HG03439 (cell line): ENCODE results near the gene SECTM1.
"Not testable (repeated sequence)": the region's sequence is repeated elsewhere in the genome, so short reads cannot be mapped to it uniquely, and the experiment has no call there.

ENCODE experiments used
- ATAC-seq: cut with Tn5 transposase; IDR thresholded peaks from one replicate; pipeline ENCODE4 v1.9.1; 2021; ENCODE audit warnings: mild to moderate bottlenecking, moderate library complexity; ENCODE audit not compliant: unreplicated experiment

SECTM1 gene

DNA sequence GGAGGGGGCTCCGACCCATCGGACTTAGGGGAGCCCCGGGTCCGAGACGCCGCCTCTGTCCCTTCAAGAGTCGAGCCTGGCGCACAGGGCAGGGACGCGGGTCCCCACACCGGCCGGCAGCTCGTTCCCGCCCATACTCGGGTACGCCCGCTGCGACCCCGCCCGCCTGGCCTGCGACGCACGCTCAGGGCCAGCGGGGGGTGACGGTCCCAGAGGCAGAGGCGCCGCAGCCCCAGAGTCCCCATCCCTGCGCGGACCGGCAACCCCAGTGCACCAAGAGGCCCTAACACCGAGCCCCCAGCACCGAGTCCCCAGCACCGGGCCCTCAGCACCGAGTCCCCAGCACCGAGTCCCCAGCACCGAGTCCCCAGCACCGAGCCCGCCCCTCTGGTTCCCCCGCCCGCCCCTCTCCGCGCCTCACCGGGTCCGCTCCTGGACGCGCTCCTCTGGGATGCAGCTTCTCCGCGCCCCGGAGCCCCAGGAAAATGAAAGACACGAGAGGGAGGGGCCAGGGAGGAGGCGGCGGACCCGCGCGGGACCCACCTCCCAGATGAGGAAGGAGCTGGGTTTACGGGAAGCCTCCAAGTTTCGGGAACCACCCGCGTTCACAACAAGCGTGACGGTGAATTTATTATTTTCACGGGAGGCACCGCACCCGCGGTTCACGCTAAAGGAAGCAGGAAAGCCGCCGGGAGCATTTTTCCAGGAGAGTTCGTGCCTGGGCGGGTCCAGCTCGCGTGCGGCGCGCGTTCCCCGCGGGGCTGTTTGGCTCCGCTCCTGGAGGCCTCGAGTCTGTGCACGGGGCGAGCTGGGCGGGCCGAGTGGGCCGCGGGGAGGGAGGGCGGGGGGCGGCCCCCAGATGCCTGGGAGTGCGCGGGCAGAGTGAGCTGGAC is at the start of gene SECTM1:
Gene SECTM1 (minus strand): TSS at position 488 of the 893 bp plus-strand sequence. CDS start 6,526 bp downstream, outside the sequence.
- no peak for ATAC-seq

DNA sequence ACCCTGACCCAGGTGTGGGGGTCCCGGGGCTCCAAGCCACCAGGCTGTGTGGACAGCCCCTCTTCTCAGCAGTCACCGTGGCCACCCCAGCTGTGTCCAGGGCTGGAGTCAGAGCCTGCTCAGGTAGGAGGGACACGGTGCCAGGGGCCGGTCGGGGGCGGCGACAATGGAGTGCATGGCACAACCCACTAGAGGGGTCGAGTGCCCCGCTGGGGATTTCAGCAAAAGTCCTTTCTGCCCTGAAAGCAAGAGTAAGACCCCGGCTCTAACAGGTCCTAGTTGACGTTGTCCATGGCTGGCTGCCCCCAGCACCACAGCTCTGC is 49.3 kb upstream of the SECTM1 start:
- no peak for ATAC-seq

DNA sequence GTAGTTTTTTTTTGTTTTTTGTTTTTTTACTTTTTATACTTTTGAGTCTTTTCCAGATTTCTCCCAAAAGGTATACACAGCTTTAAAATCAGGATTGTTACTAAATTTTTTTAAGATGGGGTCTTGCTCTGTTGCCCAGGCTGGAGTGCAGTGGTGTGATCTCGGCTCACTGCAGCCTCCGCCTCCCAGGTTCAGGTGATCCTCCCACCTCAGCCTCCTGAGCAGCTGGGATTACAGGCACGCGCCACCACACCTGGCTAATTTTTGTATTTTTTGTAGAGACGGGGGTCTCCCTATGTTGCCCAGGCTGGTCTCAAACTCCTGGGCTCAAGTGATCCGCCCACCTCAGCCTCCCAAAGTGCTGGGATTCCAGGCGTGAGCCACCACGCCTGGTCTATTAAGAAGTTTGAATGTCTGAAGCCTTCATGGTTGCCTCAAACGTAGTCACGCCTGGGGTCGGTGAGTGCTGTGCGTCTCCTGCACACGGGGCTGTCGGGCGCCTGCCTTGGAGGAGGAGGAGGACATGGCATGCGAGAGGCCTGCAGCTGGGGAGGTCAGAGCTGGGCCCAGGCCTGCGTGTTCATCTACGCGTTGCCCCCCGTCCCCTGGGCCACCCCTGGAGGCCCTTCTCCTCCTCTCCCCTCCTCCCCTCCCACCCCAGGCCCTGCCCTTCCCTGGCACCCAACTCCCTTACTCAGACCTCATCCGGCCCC is 48.8 kb upstream of the SECTM1 start:
- ATAC-seq, result not testable (repeated sequence)

DNA sequence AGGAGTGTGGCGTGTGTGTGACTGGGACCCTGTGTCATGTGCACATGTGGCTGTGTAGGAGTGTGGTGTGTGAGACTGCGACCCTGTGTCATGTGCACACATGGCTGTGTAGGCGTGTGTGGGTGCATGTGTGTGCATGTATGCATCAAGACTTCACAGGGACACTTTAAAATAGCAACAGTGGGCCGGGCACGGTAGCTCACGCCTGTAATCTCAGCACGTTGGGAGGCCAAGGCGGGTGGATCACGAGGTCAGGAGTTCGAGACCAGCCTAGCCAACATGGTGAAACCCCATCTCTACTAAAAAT is 48.1 kb upstream of the SECTM1 start:
- not testable (repeated sequence) for ATAC-seq

DNA sequence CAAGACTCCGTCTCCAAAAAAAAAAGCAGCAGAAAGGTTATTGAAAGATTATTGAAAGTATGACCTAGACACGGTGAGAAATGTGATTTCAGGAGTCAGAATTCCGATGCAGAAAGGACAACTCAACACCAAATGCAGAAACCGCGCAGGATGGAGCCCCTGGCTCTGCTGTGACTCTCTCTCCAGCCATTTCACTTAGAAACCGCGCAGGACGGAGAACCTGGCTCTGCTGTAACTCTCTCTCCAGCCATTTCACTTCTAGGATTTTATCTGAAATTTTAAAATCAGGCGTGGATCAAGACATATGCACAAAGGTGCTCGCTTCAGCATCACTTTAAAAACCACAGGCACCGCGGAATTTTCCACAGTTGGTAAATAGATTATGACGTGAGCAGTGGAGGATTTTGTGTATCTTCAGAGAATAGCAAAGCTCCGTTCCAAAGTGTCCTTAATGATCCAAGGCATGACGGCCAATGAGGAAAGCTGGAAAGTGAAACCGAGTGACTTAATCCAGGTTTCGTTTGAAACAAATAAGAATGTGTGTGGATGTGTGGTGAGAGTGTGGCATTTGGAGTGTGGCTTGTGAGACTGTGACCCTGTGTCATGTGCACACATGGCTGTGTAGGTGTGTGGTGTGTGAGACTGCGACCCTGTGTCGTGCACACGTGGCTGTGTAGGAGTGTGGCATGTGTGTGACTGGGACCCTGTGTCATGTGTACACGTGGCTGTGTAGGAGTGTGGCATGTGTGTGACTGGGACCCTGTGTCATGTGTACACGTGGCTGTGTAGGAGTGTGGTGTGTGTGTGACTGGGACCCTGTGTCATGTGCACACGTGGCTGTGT is 47.5 kb upstream of the SECTM1 start:
- ATAC-seq, result no peak

DNA sequence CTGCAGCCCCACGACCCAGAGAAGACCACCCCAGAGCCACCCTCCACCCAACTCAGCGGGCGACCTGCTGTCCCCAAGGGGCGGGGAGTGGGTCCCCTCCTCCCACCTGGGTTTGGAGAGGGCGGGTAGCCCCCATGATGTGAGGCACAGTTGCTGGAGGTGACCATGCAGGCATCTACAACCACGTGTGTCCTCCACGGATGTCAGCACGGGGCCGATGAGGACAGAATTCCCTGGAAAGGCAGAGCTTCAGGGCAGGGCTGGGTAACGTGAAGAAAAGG is 45.1 kb upstream of the SECTM1 start:
- ATAC-seq, result no peak

DNA sequence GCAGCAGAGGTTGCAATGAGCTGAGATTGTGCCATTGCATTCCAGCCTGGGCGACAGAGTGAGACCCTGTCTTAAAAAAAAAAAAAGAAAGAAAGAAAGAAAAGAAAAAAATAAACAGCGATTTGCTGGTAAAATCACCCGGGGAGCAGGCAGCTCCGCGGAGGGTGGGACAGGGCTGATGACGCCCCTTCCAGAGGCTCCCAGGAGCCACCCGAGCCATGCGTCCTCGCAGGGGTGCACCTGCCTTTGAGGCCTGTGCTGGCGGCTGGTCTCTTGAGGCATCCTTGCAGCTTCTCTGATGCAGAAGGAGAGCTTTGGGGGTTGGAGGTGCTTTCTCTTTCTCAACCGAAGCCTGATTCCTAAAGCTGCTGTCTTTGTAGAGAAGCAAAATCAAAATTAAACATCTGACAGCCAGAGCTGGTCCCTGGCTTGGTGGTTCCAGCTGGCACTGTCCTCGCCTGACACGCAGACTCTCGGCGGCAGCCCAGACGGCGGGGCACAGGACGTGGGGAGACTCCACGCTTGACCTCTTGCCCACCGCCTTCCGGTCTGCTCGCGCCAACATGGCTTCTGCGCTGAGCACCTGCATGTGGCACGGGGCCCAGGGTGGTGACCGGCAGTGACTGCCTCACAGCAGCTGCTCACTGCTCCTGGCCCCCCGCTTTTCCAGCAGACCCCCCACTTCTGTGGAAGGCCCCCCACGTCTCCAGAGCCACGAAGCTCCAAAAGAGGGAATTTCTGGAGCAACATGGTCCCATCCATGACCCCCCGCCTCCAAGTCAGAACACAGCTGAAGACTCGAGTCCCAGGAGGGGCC is 44.6 kb upstream of the SECTM1 start:
- ATAC-seq, result no peak

DNA sequence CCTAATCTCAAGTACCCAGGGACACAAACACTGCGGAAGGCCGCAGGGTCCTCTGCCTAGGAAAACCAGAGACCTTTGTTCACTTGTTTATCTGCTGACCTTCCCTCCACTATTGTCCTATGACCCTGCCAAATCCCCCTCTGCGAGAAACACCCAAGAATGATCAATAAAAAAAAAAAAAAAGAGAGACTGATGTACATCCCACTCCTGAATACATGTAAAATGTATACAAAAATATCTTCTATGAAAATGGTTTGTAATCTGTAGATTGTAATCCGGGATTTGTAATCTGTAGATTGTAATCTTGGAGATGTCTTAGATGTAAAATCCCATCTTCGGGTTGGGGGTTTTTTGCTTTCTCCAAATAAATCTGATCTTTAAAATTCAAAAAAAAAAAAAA is 43.7 kb upstream of the SECTM1 start:
- not testable (repeated sequence) for ATAC-seq

DNA sequence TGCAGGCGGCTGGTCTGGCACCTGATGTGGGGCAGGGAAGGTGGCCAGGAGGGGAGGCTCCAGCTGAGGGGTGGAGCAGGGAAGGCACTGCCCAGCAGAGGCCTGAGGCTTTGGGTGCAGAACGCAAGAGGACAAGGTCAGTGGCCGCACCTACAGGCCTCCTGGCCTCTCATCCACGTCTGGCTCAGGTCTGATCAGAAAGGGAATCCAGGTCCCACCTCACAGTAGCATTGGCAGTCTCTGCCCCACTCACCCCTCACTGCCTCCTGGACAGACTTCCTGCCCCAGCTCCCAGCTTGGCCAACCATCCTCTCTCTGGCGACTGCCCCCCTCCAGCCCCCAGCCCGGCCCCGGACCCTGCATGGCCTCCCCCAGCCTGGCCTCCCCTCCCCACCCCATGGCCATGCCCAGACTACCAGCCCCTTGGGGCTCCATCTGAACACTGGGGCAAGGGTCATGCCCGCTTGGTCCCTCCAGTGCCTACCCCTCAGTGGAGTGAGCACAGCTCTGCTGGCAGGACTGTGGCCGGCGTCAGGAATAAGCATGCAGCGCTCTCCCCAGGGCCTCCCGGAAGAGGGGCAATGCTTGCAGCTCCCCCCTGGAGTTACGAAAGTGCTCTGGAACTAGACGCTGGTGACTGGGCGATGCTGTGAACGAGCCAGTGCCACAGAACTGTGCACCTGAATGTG is 42.6 kb upstream of the SECTM1 start:
- no peak for ATAC-seq

DNA sequence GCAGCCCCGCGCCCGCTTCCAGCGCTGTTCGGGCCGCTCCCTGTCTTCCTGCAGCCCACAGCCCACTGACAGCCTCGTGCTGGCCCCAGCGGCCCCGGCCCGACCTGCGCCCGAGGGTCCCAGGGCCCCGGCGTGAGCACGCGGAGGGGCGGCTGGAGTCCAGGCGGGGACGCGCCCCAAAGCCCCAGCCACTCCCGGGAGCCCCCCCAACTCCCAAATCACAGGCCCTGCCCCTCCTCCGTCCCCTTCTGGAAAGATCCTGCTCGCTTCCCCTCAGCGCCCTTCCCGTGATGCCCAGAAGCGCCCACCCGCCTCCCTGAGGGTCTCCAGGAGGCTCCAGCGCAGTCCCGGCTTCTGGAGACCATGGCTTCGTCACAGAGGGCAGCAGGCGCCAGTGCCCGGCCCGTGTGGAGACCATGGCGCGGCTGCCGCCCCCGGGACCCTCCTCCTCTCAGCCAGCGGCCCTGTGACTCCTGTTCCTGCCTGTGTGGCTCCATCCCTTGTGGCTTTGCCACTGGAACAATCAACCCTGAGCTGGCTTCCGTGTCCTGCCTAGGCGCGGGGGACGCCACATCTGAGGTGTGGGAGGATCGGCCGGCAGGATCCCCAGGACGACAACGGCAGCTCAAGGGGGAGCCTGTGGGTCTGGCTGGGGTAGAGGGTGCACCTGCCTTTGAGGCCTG is 41.9 kb upstream of the SECTM1 start:
- ATAC-seq, result no peak

DNA sequence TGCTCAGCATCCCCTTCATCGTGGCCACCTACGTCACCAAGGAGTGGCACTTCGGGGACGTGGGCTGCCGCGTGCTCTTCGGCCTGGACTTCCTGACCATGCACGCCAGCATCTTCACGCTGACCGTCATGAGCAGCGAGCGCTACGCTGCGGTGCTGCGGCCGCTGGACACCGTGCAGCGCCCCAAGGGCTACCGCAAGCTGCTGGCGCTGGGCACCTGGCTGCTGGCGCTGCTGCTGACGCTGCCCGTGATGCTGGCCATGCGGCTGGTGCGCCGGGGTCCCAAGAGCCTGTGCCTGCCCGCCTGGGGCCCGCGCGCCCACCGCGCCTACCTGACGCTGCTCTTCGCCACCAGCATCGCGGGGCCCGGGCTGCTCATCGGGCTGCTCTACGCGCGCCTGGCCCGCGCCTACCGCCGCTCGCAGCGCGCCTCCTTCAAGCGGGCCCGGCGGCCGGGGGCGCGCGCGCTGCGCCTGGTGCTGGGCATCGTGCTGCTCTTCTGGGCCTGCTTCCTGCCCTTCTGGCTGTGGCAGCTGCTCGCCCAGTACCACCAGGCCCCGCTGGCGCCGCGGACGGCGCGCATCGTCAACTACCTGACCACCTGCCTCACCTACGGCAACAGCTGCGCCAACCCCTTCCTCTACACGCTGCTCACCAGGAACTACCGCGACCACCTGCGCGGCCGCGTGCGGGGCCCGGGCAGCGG is 41.2 kb upstream of the SECTM1 start:
- ATAC-seq, result no peak

DNA sequence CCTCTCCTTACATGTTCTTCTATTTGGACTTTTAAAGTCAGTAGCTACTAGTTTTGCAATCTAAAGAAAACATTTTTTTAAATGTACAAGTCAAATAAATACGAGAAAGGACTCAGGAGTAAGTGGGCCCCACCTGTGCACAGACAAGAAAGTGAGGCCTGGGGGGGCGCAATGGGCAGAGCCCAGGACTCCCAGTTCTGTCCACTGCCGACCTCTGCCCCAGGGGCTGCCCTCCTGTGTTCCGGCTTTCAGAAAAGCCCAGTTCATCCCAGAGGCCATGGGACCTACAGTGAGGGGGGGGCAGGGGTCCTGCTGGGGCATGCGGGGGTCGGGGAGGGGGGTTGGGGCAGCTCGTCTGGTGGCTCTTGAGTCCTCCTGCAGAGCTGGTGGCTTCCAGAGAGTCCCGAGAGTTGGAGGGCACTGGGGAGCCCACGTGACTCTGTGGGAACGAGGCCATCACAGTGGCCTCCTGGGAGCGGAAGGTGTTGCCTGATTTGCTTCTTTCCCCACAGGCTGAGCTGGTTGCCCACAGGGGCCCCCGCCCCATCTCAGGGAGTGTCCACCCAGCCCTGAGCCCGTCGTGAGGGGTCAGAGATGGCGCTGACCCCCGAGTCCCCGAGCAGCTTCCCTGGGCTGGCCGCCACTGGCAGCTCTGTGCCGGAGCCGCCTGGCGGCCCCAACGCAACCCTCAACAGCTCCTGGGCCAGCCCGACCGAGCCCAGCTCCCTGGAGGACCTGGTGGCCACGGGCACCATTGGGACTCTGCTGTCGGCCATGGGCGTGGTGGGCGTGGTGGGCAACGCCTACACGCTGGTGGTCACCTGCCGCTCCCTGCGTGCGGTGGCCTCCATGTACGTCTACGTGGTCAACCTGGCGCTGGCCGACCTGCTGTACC is 40.4 kb upstream of the SECTM1 start:
- ATAC-seq, result no peak

DNA sequence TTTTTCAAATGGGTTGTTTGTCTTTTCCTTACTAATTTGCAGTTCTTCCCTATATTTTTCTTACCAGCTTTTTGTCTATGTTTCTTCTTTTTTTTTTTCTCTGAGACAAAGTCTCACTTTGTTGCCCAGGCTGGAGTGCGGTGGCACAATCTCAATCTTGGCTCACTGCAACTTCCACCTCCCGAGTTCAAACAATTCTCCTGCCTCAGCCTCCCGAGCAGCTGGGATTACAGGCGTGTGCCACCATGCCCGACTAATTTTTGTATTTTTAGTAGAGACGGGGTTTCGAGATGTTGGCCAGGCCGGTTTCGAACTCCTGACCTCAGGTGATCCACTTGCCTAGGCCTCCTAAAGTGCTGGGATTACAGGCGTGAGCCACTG is 39.5 kb upstream of the SECTM1 start:
- not testable (repeated sequence) for ATAC-seq

DNA sequence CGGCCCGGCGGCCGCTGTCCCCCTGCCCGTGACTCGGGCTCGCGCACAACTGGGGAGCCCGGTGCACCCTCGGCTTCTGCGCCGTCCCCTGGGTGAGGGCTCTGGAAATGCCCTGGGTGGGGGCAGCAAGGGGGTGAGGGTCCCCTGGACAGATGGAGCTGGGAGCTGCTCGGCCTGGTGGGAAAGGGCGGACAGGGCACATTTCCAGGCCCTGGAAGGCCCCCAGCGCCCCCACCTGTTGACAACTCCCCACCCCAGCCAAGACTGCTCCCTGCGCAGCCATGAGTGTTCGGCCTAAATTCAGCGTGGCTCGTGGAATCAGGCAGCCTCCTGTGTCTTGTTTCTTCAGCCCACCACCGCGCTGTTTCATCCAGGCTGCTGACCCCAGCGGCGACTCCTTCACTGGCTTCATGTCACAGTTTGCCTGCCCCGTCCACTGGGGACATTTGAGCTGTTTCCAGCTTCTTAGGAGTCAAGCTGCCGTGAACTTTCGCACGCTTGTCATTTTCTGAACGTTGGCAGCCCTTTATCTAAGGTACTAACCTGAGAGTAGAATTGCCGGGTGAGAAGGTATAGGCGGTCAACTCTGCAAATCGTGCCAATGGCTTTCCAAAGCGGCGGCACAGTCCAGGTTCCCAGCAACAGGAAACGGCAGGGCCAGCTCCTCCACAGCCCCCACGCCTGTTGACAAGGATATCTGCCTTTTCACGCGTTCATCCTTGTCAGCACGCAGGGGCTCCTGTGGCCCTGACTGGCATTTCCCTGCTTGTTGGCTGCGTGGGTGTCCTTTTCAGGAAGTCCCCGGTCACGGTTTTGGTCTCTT is 38.9 kb upstream of the SECTM1 start:
- no peak for ATAC-seq

DNA sequence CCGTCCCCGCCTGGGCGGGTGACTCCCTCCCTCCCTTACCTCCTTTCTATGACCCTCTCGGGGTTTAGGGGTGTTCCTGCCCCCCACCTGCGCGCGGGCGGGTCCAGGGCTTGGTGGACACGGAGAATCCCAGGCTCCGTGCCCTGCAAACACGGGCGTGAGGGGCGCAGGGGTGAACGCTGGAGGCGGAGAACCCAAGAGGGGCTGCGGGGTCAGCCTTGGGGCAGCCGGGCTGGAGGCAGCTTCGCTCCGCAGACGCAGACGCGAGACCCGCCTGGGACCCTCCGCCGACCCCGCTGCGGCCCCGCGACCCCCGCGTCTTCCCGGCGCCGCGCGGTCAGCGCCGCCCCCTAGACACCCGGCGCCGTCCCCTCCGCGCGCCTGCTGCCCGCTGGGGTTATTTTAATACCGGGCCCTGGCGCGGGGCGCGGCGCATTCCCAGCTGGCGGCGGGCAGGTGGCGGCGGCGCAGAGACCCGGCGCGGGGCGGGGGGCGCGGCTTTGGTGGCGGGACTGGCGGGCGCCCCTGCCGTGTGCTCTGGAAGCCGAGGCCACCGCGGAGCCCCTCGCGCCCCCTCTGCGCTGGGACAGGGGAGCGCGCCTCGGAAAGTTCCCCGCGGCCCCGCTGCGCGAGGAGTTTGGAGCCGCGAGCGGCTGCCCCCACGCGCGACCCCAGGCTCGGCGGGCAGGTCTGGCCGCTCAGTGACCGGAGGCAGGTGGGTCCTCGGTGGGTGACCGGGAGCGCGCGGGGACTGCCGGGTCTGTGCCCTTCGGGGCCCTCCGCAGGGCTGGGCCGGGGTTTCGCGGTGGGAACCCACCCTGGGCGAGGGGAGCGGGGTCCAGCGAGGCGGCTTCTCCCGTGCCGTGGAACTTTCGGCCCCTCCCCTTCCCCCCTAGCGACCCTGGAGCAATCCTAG is 38.0 kb upstream of the SECTM1 start, which contains the start of gene UTS2R:
Gene UTS2R (plus strand): TSS at position 433 of the 916 bp plus-strand sequence. CDS start 2,560 bp downstream, outside the sequence.
- no peak for ATAC-seq
